Myometrial cell (primary cell): ENCODE results near the gene TM4SF1. TPM values are rescaled to one million over a fixed set of nuclear protein-coding genes. Genes with fewer than 3 reads are reported as not detected.

Experiments used
- total RNA-seq: library from RNA; depleted of rRNA; stranded (reverse); fragments of >200 nt; gene quantifications from 2 replicates; pipeline ENCODE4 v1.2.3, GENCODE V29; 2015

The TM4SF1 gene
- 190 and 206 TPM in 2 replicates for total RNA-seq

GRCh38 chr3:149377408-149378364 lies at the start of gene TM4SF1:
TM4SF1 (minus strand) TSS chr3:149377649; CDS start chr3:149377547, 102 bp downstream.

GRCh38 chr3:149333176-149333859 lies 44.1 kb downstream of the TM4SF1 start, which contains the start of gene TM4SF18:
TM4SF18 (minus strand) TSS chr3:149333636; CDS start chr3:149333382, 254 bp downstream.

Other genes with a start within 250 kb of the TM4SF1 start
- gene HPS3, start 248.0 kb downstream of the TM4SF1 start, total RNA-seq, result 26.5 and 32.3 TPM in 2 replicates
- gene CP, start 155.8 kb downstream of the TM4SF1 start, total RNA-seq, result under 0.01 TPM in 1 of 2 replicates, not detected in the other
- not detected in 2 replicates for gene TM4SF18, start 44.0 kb downstream of the TM4SF1 start, total RNA-seq
- gene TM4SF4, start 97.0 kb upstream of the TM4SF1 start, total RNA-seq, result not detected in 2 replicates